ENCODE measurements around the gene CEP152.

The CEP152 gene

GRCh38 chr15:48778331-48778730 lies 32.5 kb downstream of the CEP152 start:
- in situ Hi-C loops (cut with HindIII; ENCODE audit: low pct_unique_long_range_greater_than_20kb, low sequenced_read_pairs): no loop called here
- DNase-seq (ENCODE audit: low read depth in 1 of 2, low spot score in 1 of 2): no peak
- no peak for TF ChIP-seq JUND (IDR thresholded peaks at IDR 0.05; ENCODE audit: low read depth)

GRCh38 chr15:48777645-48778330 lies 33.1 kb downstream of the CEP152 start:
- no peak for DNase-seq (ENCODE audit: low read depth in 1 of 2, low spot score in 1 of 2)
- no peak for TF ChIP-seq JUND (IDR thresholded peaks at IDR 0.05; ENCODE audit: low read depth)
- in situ Hi-C loops (cut with HindIII; ENCODE audit: low pct_unique_long_range_greater_than_20kb, low sequenced_read_pairs): no loop called here

GRCh38 chr15:48775546-48775945 lies 35.3 kb downstream of the CEP152 start:
- DNase-seq (ENCODE audit: low read depth in 1 of 2, low spot score in 1 of 2): no peak
- in situ Hi-C loops (cut with HindIII; ENCODE audit: low pct_unique_long_range_greater_than_20kb, low sequenced_read_pairs): no loop called here
- TF ChIP-seq JUND (IDR thresholded peaks at IDR 0.05; ENCODE audit: low read depth): no peak

- in situ Hi-C loops (cut with HindIII; ENCODE audit: low pct_unique_long_range_greater_than_20kb, low sequenced_read_pairs): no loop called here
- no peak for TF ChIP-seq JUND (IDR thresholded peaks at IDR 0.05; ENCODE audit: low read depth)
- no peak for DNase-seq (ENCODE audit: low read depth in 1 of 2, low spot score in 1 of 2)
Observed at GRCh38 chr15:48774484-48774883, 36.4 kb downstream of the CEP152 start.

- in situ Hi-C loops (cut with HindIII; ENCODE audit: low pct_unique_long_range_greater_than_20kb, low sequenced_read_pairs): no loop called here
- TF ChIP-seq JUND (IDR thresholded peaks at IDR 0.05; ENCODE audit: low read depth): no peak
- DNase-seq (ENCODE audit: low read depth in 1 of 2, low spot score in 1 of 2): no peak
Observed at GRCh38 chr15:48766196-48766595, 44.7 kb downstream of the CEP152 start.

GRCh38 chr15:48765022-48765421 lies 45.8 kb downstream of the CEP152 start:
- in situ Hi-C loops (cut with HindIII; ENCODE audit: low pct_unique_long_range_greater_than_20kb, low sequenced_read_pairs): no loop called here
- no peak for TF ChIP-seq JUND (IDR thresholded peaks at IDR 0.05; ENCODE audit: low read depth)
- no peak for DNase-seq (ENCODE audit: low read depth in 1 of 2, low spot score in 1 of 2)

GRCh38 chr15:48761393-48762158 lies 49.3 kb downstream of the CEP152 start:
- in situ Hi-C loops (cut with HindIII; ENCODE audit: low pct_unique_long_range_greater_than_20kb, low sequenced_read_pairs): no loop called here

GRCh38 chr15:48759921-48760320 lies 50.9 kb downstream of the CEP152 start:
- in situ Hi-C loops (cut with HindIII; ENCODE audit: low pct_unique_long_range_greater_than_20kb, low sequenced_read_pairs): no loop called here
- TF ChIP-seq JUND (IDR thresholded peaks at IDR 0.05; ENCODE audit: low read depth): no peak
- DNase-seq (ENCODE audit: low read depth in 1 of 2, low spot score in 1 of 2): no peak

More at GRCh38 chr15:48761393-48762158, 49.3 kb downstream of the CEP152 start:
- no peak for DNase-seq (ENCODE audit: low read depth in 1 of 2, low spot score in 1 of 2)
- TF ChIP-seq JUND (IDR thresholded peaks at IDR 0.05; ENCODE audit: low read depth): no peak

- TF ChIP-seq JUND (IDR thresholded peaks at IDR 0.05; ENCODE audit: low read depth): no peak
- no peak for DNase-seq (ENCODE audit: low read depth in 1 of 2, low spot score in 1 of 2)
- in situ Hi-C loops (cut with HindIII; ENCODE audit: low pct_unique_long_range_greater_than_20kb, low sequenced_read_pairs): no loop called here
Observed at GRCh38 chr15:48757661-48758060, 53.2 kb downstream of the CEP152 start.

- in situ Hi-C loops (cut with HindIII; ENCODE audit: low pct_unique_long_range_greater_than_20kb, low sequenced_read_pairs): no loop called here
- no peak for TF ChIP-seq JUND (IDR thresholded peaks at IDR 0.05; ENCODE audit: low read depth)
- DNase-seq (ENCODE audit: low read depth in 1 of 2, low spot score in 1 of 2): no peak
Observed at GRCh38 chr15:48754011-48754410, 56.9 kb downstream of the CEP152 start.

- in situ Hi-C loops (cut with HindIII; ENCODE audit: low pct_unique_long_range_greater_than_20kb, low sequenced_read_pairs): no loop called here
- TF ChIP-seq JUND (IDR thresholded peaks at IDR 0.05; ENCODE audit: low read depth): no peak
- no peak for DNase-seq (ENCODE audit: low read depth in 1 of 2, low spot score in 1 of 2)
Observed at GRCh38 chr15:48751595-48751994, 59.3 kb downstream of the CEP152 start.

- DNase-seq (ENCODE audit: low read depth in 1 of 2, low spot score in 1 of 2): no peak
- TF ChIP-seq JUND (IDR thresholded peaks at IDR 0.05; ENCODE audit: low read depth): no peak
- in situ Hi-C loops (cut with HindIII; ENCODE audit: low pct_unique_long_range_greater_than_20kb, low sequenced_read_pairs): no loop called here
Observed at GRCh38 chr15:48748535-48748934, 62.3 kb downstream of the CEP152 start.

GRCh38 chr15:48733615-48734014 lies 77.3 kb downstream of the CEP152 start:
- DNase-seq (ENCODE audit: low read depth in 1 of 2, low spot score in 1 of 2): no peak
- in situ Hi-C loops (cut with HindIII; ENCODE audit: low pct_unique_long_range_greater_than_20kb, low sequenced_read_pairs): no loop called here
- TF ChIP-seq JUND (IDR thresholded peaks at IDR 0.05; ENCODE audit: low read depth): no peak
